ENCODE data around the gene IFI27L2. TPM values are rescaled to one million over a fixed set of nuclear protein-coding genes. Genes with fewer than 3 reads are reported as not detected.

IFI27L2 gene
- total RNA-seq, 1 donor from 2014 or later = 23.7 TPM

DNA sequence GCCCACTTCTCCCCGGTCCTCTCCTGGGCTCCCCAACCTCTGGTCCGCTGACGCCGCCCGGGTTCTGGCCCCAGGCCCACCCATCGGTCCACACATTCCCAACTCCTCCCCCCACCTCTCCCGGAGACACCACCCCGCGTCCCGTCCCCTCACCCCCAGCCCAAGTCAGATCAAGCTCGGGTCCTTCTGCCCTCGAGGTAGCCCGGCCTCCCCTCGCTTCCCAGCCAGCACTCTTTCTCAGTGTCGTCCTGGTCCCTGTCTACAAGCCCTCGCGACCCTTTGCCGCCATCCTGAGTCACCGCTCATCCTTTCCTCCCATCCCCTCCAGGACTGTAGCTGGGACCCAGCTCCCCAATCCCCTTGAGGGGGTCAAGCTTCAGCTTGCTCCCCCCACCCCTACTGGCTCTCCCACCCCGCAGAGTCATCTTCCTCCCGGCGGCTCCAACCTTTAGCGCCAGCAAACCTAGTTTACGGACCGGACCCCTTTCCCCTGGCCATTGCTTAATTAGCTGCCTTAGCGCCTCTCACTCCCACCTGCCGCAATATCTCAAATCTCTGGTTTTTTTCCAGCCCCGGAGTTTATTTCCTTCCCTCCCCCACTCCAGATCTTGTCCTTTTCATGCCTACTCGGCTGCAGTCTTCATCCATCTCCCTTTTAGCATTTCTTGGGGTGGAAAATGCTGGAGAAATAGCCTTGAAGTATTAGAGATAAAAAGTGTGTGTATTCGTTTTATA, 45.8 kb upstream of the IFI27L2 start:
- Mint-ChIP-seq H3K27ac (ENCODE audit: unreplicated experiment) (no peak overlapping the region), H3K4me1 (ENCODE audit: unreplicated experiment) (peaks cover 5% of the 10 kb centered on the region), H3K9me3 (ENCODE audit: unreplicated experiment) (no peaks in the 10 kb centered on the region), H3K36me3 (ENCODE audit: low read depth, unreplicated experiment) (no peaks in the 10 kb centered on the region), H3K27me3 (ENCODE audit: unreplicated experiment) (peaks cover 11% of the 10 kb centered on the region), H3K4me3 (ENCODE audit: unreplicated experiment) (peak overlapping the region; percentile 87)
- TF ChIP-seq, protein P1, sequence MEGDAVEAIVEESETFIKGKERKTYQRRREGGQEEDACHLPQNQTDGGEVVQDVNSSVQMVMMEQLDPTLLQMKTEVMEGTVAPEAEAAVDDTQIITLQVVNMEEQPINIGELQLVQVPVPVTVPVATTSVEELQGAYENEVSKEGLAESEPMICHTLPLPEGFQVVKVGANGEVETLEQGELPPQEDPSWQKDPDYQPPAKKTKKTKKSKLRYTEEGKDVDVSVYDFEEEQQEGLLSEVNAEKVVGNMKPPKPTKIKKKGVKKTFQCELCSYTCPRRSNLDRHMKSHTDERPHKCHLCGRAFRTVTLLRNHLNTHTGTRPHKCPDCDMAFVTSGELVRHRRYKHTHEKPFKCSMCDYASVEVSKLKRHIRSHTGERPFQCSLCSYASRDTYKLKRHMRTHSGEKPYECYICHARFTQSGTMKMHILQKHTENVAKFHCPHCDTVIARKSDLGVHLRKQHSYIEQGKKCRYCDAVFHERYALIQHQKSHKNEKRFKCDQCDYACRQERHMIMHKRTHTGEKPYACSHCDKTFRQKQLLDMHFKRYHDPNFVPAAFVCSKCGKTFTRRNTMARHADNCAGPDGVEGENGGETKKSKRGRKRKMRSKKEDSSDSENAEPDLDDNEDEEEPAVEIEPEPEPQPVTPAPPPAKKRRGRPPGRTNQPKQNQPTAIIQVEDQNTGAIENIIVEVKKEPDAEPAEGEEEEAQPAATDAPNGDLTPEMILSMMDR (IDR thresholded peaks at IDR 0.05; ENCODE audit: unreplicated experiment) = no peak
- no peak for DNase-seq (ENCODE audit: low spot score)

DNA sequence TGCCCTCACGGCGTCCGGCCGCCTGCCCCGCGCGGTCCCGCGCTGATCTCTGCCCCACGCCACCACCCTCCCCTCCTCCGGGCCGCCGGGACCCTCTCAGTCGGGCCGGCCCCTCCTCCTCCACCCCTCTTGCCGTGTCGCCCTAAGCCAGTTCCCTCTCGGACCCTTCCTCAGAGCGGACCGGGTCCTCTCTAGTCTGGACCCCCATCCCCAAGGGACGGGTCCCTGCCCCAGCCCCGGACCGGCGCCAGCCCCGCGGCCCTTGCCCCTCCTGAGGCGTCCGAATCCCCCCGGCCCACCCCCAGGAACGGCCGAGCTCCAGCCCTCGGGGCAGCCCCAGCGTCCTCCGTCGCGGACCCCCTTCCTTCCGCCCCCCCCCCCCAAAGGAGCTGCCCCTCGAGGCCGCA, 45.2 kb upstream of the IFI27L2 start:
- H3K27me3 Mint-ChIP-seq (ENCODE audit: unreplicated experiment) = peaks cover 11% of the 10 kb centered on the region
- TF ChIP-seq, protein P1 (IDR thresholded peaks at IDR 0.05; ENCODE audit: unreplicated experiment) = no peak
- H3K36me3 Mint-ChIP-seq (ENCODE audit: low read depth, unreplicated experiment) = no peaks in the 10 kb centered on the region
- H3K4me3 Mint-ChIP-seq (ENCODE audit: unreplicated experiment) = no peak overlapping the region
- H3K9me3 Mint-ChIP-seq (ENCODE audit: unreplicated experiment) = no peaks in the 10 kb centered on the region
- DNase-seq (ENCODE audit: low spot score) = no peak
- no peak overlapping the region for H3K27ac Mint-ChIP-seq (ENCODE audit: unreplicated experiment)
- H3K4me1 Mint-ChIP-seq (ENCODE audit: unreplicated experiment) = peaks cover 5% of the 10 kb centered on the region

DNA sequence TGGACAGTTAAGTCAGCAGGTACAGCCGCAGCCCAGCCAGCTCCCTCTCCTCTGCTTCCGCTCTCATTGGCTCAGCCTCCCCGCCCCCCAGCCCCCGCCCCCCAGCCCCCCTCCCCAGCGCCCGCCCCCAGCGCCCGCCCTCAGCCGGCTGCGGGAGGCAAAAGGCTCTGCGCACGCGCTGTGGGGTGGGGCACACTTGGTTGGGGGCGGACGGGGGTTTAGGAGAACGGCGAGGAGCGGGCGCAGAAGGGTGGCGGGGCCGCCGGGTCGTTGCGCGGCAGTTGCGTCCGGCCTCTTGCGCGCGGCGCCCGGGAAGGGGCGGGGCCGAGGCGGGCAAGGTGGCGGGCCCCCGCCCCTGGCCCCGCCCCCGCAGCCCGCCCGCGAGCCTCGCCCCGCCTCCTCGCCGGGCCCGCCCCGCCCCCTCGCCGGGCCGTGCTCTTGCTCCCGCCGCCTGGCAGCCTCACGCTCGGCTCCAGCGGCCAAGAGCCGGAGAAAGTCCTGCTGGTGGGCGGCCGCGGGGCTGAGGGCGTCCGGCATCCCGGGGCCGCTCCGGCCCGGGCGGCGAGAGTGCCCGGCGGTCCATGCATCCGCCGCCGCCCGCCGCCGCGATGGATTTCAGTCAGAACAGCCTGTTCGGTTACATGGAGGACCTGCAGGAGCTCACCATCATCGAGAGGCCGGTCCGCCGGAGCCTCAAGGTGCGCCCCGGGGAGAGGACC, 44.6 kb upstream of the IFI27L2 start, which contains the start of gene PPP4R4:
Gene PPP4R4 (plus strand): TSS at position 438 of the 719 bp plus-strand sequence. CDS start 144 bp downstream, at position 582.
- DNase-seq (ENCODE audit: low spot score) = peak; percentile 94
- Mint-ChIP-seq H3K4me1 (ENCODE audit: unreplicated experiment) (peaks cover 5% of the 10 kb centered on the region), H3K36me3 (ENCODE audit: low read depth, unreplicated experiment) (no peaks in the 10 kb centered on the region), H3K9me3 (ENCODE audit: unreplicated experiment) (no peaks in the 10 kb centered on the region), H3K4me3 (ENCODE audit: unreplicated experiment) (peak within 1 kb of the TSS; percentile 91), H3K27ac (ENCODE audit: unreplicated experiment) (peak within 1 kb of the TSS; percentile 57), H3K27me3 (ENCODE audit: unreplicated experiment) (peaks cover 11% of the 10 kb centered on the region)
- TF ChIP-seq, protein P1 (IDR thresholded peaks at IDR 0.05; ENCODE audit: unreplicated experiment) = no peak

DNA sequence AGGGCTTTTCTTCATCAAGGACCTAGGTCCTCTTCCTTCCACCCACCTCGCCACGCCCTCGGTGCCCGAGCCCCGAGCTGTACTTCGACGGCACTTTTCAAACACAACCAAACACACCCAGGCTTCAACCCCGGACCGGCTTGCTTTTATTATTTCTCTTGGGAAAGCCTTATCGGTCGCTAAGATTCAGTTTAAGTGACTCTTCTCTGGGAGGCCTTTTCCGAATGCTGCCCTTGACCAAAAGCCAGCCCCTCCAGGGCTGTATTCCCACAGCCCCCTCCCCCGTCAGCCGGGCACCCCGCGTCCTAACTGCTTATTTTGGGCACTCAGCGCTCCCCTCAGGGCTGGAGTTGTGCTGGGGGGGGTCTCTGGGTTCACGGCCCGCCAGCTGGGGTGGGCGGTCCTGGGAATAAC, 44.1 kb upstream of the IFI27L2 start:
- Mint-ChIP-seq H3K4me1 (ENCODE audit: unreplicated experiment) (peaks cover 5% of the 10 kb centered on the region), H3K27me3 (ENCODE audit: unreplicated experiment) (peaks cover 11% of the 10 kb centered on the region), H3K9me3 (ENCODE audit: unreplicated experiment) (no peaks in the 10 kb centered on the region), H3K27ac (ENCODE audit: unreplicated experiment) (peak overlapping the region; percentile 57), H3K36me3 (ENCODE audit: low read depth, unreplicated experiment) (no peaks in the 10 kb centered on the region), H3K4me3 (ENCODE audit: unreplicated experiment) (peak overlapping the region; percentile 91)
- no peak for DNase-seq (ENCODE audit: low spot score)
- TF ChIP-seq, protein P1 (IDR thresholded peaks at IDR 0.05; ENCODE audit: unreplicated experiment) = no peak

DNA sequence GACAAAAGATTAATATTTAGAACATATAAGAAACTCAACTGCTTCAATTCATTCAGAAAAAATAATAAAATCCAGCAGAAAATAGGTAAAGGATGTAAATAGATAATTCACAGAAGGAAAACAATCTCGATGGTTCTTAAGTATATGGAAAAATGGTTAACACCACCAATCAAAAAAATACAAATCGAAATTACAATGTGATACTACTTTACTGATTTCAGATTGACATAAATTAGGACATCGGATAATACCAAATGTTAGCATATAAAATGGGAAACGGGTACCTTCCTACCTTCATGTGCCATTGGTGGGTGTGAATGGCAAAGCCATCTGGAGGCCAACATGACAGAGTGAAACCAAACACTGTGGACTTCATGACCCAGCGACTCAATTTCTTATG, 43.1 kb upstream of the IFI27L2 start:
- TF ChIP-seq, protein P1 (IDR thresholded peaks at IDR 0.05; ENCODE audit: unreplicated experiment) = no peak
- Mint-ChIP-seq H3K4me3 (ENCODE audit: unreplicated experiment) (no peak overlapping the region), H3K4me1 (ENCODE audit: unreplicated experiment) (peaks cover 5% of the 10 kb centered on the region), H3K27ac (ENCODE audit: unreplicated experiment) (no peak overlapping the region), H3K27me3 (ENCODE audit: unreplicated experiment) (peaks cover 11% of the 10 kb centered on the region), H3K36me3 (ENCODE audit: low read depth, unreplicated experiment) (no peaks in the 10 kb centered on the region), H3K9me3 (ENCODE audit: unreplicated experiment) (no peaks in the 10 kb centered on the region)
- no peak for DNase-seq (ENCODE audit: low spot score)

Measured in endothelial cell (in vitro differentiated cells).